Keratinocyte (primary cell): ENCODE data around the gene RAPGEFL1. TPM values are rescaled to one million over a fixed set of nuclear protein-coding genes. Genes with fewer than 3 reads are reported as not detected.
A peak's percentile ranks its signal among the peaks of the same experiment; 100 is the strongest.

Experiments used
- DNase-seq: peaks from one replicate; pipeline ENCODE4 v3.0.0-alpha.2; 2011; ENCODE audit warnings: low read depth, missing footprints, low spot score
- FAIRE-seq: peaks from 2 replicates; lab custom pipeline; 2011; peaks lifted over from hg19 to GRCh38; lab: Jason Lieb, UNC
- H2AFZ ChIP-seq: 2 replicates; pipeline ENCODE4 v1.6.0; 2012; ENCODE audit warnings: low read length, control low read depth, inconsistent platforms; ENCODE audit not compliant: control insufficient read depth
- H3K27ac ChIP-seq: 2 replicates; pipeline ENCODE4 v1.5.1; 2011; ENCODE audit warnings: low read length; ENCODE audit not compliant: control insufficient read depth, insufficient read depth
- H3K27me3 ChIP-seq: 3 replicates; pipeline ENCODE4 v1.6.0; 2011; ENCODE audit warnings: low read length; ENCODE audit not compliant: control insufficient read depth, insufficient read depth; ENCODE audit errors: extremely low read depth
- H3K36me3 ChIP-seq, 2 experiments: 2 replicates in 1 of 2; 3 replicates in 1 of 2; pipeline ENCODE4 v1.5.1; 2011; ENCODE audit warnings: low read length in 2 of 2, mild to moderate bottlenecking in 1 of 2; ENCODE audit not compliant: control insufficient read depth in 2 of 2, insufficient read depth in 2 of 2; ENCODE audit errors: extremely low read depth in 1 of 2
- H3K4me1 ChIP-seq: 3 replicates; pipeline ENCODE4 v1.5.1; 2011; ENCODE audit warnings: low read length; ENCODE audit not compliant: control insufficient read depth, insufficient read depth; ENCODE audit errors: extremely low read depth
- H3K4me2 ChIP-seq: 3 replicates; pipeline ENCODE4 v1.6.0; 2011; ENCODE audit warnings: low read depth, low read length; ENCODE audit not compliant: control insufficient read depth, insufficient read depth; ENCODE audit errors: extremely low read depth
- H3K4me3 ChIP-seq, 3 experiments: fragments of 200-600 bp in 1 of 3; sonication (generic) in 1 of 3; 2 replicates in 2 of 3; 3 replicates in 1 of 3; pipeline ENCODE4 v1.5.1; 2011 to 2016; ENCODE audit warnings: low read length in 3 of 3, mild to moderate bottlenecking in 3 of 3, control low read depth in 2 of 3, inconsistent platforms in 1 of 3, low read depth in 1 of 3, mixed read lengths in 1 of 3, mixed run types in 1 of 3, moderate library complexity in 1 of 3; ENCODE audit not compliant: control insufficient read depth in 2 of 3, insufficient read depth in 2 of 3; ENCODE audit errors: extremely low read depth in 1 of 3
- H3K79me2 ChIP-seq: 2 replicates; pipeline ENCODE4 v1.6.0; 2012; ENCODE audit warnings: low read length; ENCODE audit not compliant: control insufficient read depth, insufficient read depth
- H3K9ac ChIP-seq: 3 replicates; pipeline ENCODE4 v1.6.0; 2011; ENCODE audit warnings: low read length; ENCODE audit not compliant: control insufficient read depth, insufficient read depth; ENCODE audit errors: extremely low read depth
- H3K9me1 ChIP-seq: 3 replicates; pipeline ENCODE4 v1.6.0; 2011; ENCODE audit warnings: low read length; ENCODE audit not compliant: control insufficient read depth, insufficient read depth; ENCODE audit errors: extremely low read depth
- H3K9me3 ChIP-seq: 2 replicates; pipeline ENCODE4 v1.5.1; 2012; ENCODE audit warnings: low read depth, low read length; ENCODE audit not compliant: control insufficient read depth
- H4K20me1 ChIP-seq: 3 replicates; pipeline ENCODE4 v1.6.0; 2011; ENCODE audit warnings: low read length; ENCODE audit not compliant: control insufficient read depth, insufficient read depth; ENCODE audit errors: extremely low read depth
- CTCF ChIP-seq, 3 experiments: IDR thresholded peaks in 1 of 3; conservative IDR thresholded peaks in 1 of 3; optimal IDR thresholded peaks in 1 of 3; 2 replicates in 2 of 3; 3 replicates in 1 of 3; pipeline versions ENCODE3 to v1.5.1; 2011; ENCODE audit warnings: low read length in 3 of 3, mild to moderate bottlenecking in 3 of 3, moderate library complexity in 2 of 3, control low read depth in 1 of 3, inconsistent platforms in 1 of 3; ENCODE audit not compliant: insufficient read depth in 2 of 3; ENCODE audit errors: extremely low read depth in 1 of 3
- EZH2 ChIP-seq: IDR thresholded peaks from one replicate; pipeline ENCODE4 v1.6.1; 2012; ENCODE audit warnings: inconsistent platforms, mild to moderate bottlenecking, low read length, moderate library complexity
- dilution Hi-C: fragments of 300-500 bp; cut with MboI; formaldehyde crosslinking; loops from one replicate; pipeline ENCODE4 v1.7.0; 2020; ENCODE audit warnings: low sequenced_read_pairs; ENCODE audit not compliant: extremely low pct_ligation_motif_present
- polyA minus RNA-seq, 3 experiments: library from RNA; depleted of rRNA, polyadenylated mRNA; stranded (reverse); fragments of >200 nt; gene quantifications; 1 replicate in 1 of 3; 2 replicates in 1 of 3; 3 replicates in 1 of 3; pipeline ENCODE4 v1.2.3, GENCODE V29; 2011
- polyA plus RNA-seq, 5 experiments: library from polyadenylated mRNA; depleted of rRNA in 3 of 5; stranded (reverse) in 3 of 5; stranded (forward) in 1 of 5; unstranded in 1 of 5; fragments of >200 nt; gene quantifications; 1 replicate in 1 of 5; 2 replicates in 3 of 5; 3 replicates in 1 of 5; pipeline versions ENCODE4 v1.2.1 to v1.2.3, GENCODE V29; 2011 to 2012; ENCODE audit warnings: missing spikeins in 2 of 5, low read depth in 1 of 5, low replicate concordance in 1 of 5

RAPGEFL1 gene
- 13.2 to 37.6 TPM (median 21.8 TPM) in 3 replicates for polyA plus RNA-seq
- 36.7 TPM for polyA plus RNA-seq (2011; ENCODE audit: low read depth)
- 12.2 and 17.2 TPM in 2 replicates for polyA plus RNA-seq (2011; cell fraction: cytosol; rRNA removed)
- polyA plus RNA-seq (2011; cell fraction: nucleus; rRNA removed) = 56.0 and 73.6 TPM in 2 replicates
- 10.0 and 79.0 TPM in 2 replicates for polyA plus RNA-seq (2012; ENCODE audit: low replicate concordance)
- polyA minus RNA-seq = 27.5 to 39.7 TPM (median 28.6 TPM) in 3 replicates
- 13.4 TPM for polyA minus RNA-seq (2011; cell fraction: cytosol; rRNA and poly(A)+ RNA removed)
- 21.4 and 23.1 TPM in 2 replicates for polyA minus RNA-seq (2011; cell fraction: nucleus; rRNA and poly(A)+ RNA removed)

DNA sequence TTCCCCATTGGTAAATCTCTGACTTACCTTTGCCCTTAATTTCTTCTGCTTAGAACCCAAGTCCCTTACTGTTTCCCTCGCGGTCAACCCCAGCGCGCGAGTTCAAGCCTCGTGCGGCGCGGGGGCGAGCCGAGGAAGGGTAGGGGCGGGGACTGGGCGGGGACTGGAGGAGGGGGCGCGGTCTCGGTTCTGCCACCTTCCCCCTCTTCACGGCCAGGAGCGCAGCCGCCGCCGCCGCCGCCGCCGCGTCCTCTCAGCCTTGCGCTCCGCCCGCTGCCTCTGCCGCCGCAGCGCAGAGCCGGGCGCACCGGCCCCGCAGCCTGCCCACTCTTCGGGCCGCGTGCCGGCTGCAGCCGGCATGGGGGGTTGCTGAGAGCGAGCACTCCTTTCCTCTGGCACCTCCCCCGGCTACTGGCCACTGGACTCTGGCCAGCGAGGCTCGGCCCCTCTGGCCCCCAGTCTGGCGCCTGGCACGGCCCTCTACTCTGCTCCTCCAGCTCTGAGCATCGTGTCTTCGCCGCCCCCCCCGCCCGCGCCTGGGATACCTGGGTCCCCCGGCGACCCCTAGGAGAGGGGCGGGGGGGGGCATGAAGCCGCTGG is at the start of gene RAPGEFL1:
TSS of gene RAPGEFL1 (plus strand) at position 196 of the 600 bp plus-strand sequence. CDS start at position 588, 392 bp downstream.
- no peaks in the 10 kb centered on the region for H3K9me3 ChIP-seq
- peak within 1 kb of the TSS; percentile 50 for H2AFZ ChIP-seq
- peaks cover 44% of the 10 kb centered on the region for H3K4me1 ChIP-seq
- H3K79me2 ChIP-seq = no peaks in the 10 kb centered on the region
- no peak for TF ChIP-seq CTCF (optimal IDR thresholded peaks at IDR 0.05 in 1 of 3, IDR thresholded peaks at IDR 0.05 in 1 of 3, conservative IDR thresholded peaks at IDR 0.05 in 1 of 3; ENCODE audit: extremely low read depth in 1 of 3, insufficient read depth in 2 of 3, low read length in 3 of 3)
- no peaks in the 10 kb centered on the region for H3K9me1 ChIP-seq
- dilution Hi-C loops = no loop called here
- H3K9ac ChIP-seq = peak within 1 kb of the TSS; percentile 71
- peak within 1 kb of the TSS; percentile 92 for H3K27ac ChIP-seq
- no peaks in the 10 kb centered on the region for H3K27me3 ChIP-seq
- no peak for DNase-seq
- peak within 1 kb of the TSS; percentile 52 to 68 (median 59) for H3K4me3 ChIP-seq
- peak within 1 kb of the TSS; percentile 85 for H3K4me2 ChIP-seq
- FAIRE-seq = no peak
- H3K36me3 ChIP-seq = peaks cover 0 to 3% of the 10 kb centered on the region in 2 experiments
- H4K20me1 ChIP-seq = no peaks in the 10 kb centered on the region

GRCh38 chr17:40129498-40129897 is 47.8 kb upstream of the RAPGEFL1 start:
- Histone ChIP-seq H3K9me1 (peaks cover 2% of the 10 kb centered on the region), H3K36me3 (peaks cover 40 to 68% of the 10 kb centered on the region in 2 experiments), H4K20me1 (peaks cover 4% of the 10 kb centered on the region), H3K9ac (no peak overlapping the region), H3K9me3 (no peaks in the 10 kb centered on the region), H3K4me2 (no peak overlapping the region), H3K27ac (no peak overlapping the region), H3K4me3 (no peak overlapping the region), H3K4me1 (peaks cover 6% of the 10 kb centered on the region), H3K79me2 (peaks cover 50% of the 10 kb centered on the region), H2AFZ (no peak overlapping the region), H3K27me3 (no peaks in the 10 kb centered on the region)
- FAIRE-seq (no peak), DNase-seq (no peak)
- no peak for TF ChIP-seq EZH2
- no peak for TF ChIP-seq CTCF (optimal IDR thresholded peaks at IDR 0.05 in 1 of 3, IDR thresholded peaks at IDR 0.05 in 1 of 3, conservative IDR thresholded peaks at IDR 0.05 in 1 of 3; ENCODE audit: extremely low read depth in 1 of 3, insufficient read depth in 2 of 3, low read length in 3 of 3)
- dilution Hi-C loops = no loop called here
